Measurements from ENCODE around the gene HS3ST6. TPM values are rescaled to one million over a fixed set of nuclear protein-coding genes. Genes with fewer than 3 reads are reported as not detected.

HS3ST6 gene
- total RNA-seq, 3 donors from 2014 or later, result not detected

- H3K27me3 ChIP-seq, result peaks cover 0 to 66% of the 10 kb centered on the region in 2 donors
- no peaks in the 10 kb centered on the region for H3K4me1 ChIP-seq
- no peak overlapping the region for H3K27ac ChIP-seq
- no peaks in the 10 kb centered on the region for H3K9me3 ChIP-seq
- DNase-seq (ENCODE audit: low spot score in 2 of 2), result no peak
- TF ChIP-seq POLR2A (IDR thresholded peaks at IDR 0.05), result no peak
- TF ChIP-seq, protein P1, sequence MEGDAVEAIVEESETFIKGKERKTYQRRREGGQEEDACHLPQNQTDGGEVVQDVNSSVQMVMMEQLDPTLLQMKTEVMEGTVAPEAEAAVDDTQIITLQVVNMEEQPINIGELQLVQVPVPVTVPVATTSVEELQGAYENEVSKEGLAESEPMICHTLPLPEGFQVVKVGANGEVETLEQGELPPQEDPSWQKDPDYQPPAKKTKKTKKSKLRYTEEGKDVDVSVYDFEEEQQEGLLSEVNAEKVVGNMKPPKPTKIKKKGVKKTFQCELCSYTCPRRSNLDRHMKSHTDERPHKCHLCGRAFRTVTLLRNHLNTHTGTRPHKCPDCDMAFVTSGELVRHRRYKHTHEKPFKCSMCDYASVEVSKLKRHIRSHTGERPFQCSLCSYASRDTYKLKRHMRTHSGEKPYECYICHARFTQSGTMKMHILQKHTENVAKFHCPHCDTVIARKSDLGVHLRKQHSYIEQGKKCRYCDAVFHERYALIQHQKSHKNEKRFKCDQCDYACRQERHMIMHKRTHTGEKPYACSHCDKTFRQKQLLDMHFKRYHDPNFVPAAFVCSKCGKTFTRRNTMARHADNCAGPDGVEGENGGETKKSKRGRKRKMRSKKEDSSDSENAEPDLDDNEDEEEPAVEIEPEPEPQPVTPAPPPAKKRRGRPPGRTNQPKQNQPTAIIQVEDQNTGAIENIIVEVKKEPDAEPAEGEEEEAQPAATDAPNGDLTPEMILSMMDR (IDR thresholded peaks at IDR 0.05), result no peak
- TF ChIP-seq POLR2AphosphoS5 (IDR thresholded peaks at IDR 0.05), result no peak
- no peaks in the 10 kb centered on the region for H3K36me3 ChIP-seq
- H3K4me3 ChIP-seq, result no peak overlapping the region
- intact Hi-C loops (cut with DNase I; ENCODE audit: low total_unique reads), result no loop called here
Measured at GRCh38 chr16:1916640-1916990, 1.6 kb downstream of the HS3ST6 start.

- H3K27ac ChIP-seq, result no peak overlapping the region
- H3K4me1 ChIP-seq, result no peaks in the 10 kb centered on the region
- H3K9me3 ChIP-seq, result no peaks in the 10 kb centered on the region
- intact Hi-C loops (cut with DNase I; ENCODE audit: low total_unique reads), result no loop called here
- H3K27me3 ChIP-seq, result peaks cover 0 to 60% of the 10 kb centered on the region in 2 donors
- H3K4me3 ChIP-seq, result no peak overlapping the region
- no peak for TF ChIP-seq POLR2AphosphoS5 (IDR thresholded peaks at IDR 0.05)
- TF ChIP-seq, protein P1 (IDR thresholded peaks at IDR 0.05), result no peak
- no peaks in the 10 kb centered on the region for H3K36me3 ChIP-seq
- DNase-seq (ENCODE audit: low spot score in 2 of 2), result no peak
Measured at GRCh38 chr16:1915732-1916639, 2.2 kb downstream of the HS3ST6 start.

DNA sequence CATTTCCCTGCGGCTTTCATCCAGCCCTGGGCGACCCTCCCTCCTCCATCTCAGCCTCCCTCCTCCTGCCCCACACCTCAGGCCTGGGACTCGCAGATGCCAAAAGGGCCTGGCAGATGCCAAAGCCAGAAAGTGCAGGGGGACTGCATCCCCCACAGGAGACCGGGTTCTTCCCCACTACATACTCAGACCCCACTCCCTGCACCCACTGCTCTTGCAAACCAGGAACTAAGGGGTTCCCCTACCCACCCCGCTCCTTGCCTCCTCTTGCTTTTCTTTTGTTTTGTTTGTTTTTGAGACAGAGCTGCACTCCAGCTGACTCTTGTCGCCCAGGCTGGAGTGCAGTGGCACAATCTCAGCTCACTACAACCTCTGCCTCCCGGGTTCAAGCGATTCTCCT lies 3.2 kb downstream of the HS3ST6 start:
- H3K9me3 ChIP-seq, result no peaks in the 10 kb centered on the region
- H3K4me3 ChIP-seq, result no peak overlapping the region
- H3K4me1 ChIP-seq, result no peaks in the 10 kb centered on the region
- no peaks in the 10 kb centered on the region for H3K36me3 ChIP-seq
- no peak overlapping the region for H3K27ac ChIP-seq
- TF ChIP-seq POLR2AphosphoS5 (IDR thresholded peaks at IDR 0.05) (no peak), POLR2A (IDR thresholded peaks at IDR 0.05) (no peak)
- TF ChIP-seq, protein P1 (IDR thresholded peaks at IDR 0.05), result no peak
- DNase-seq (ENCODE audit: low spot score in 2 of 2), result no peak
- intact Hi-C loops (cut with DNase I; ENCODE audit: low total_unique reads), result no loop called here
- H3K27me3 ChIP-seq, result peaks cover 0 to 52% of the 10 kb centered on the region in 2 donors

DNA sequence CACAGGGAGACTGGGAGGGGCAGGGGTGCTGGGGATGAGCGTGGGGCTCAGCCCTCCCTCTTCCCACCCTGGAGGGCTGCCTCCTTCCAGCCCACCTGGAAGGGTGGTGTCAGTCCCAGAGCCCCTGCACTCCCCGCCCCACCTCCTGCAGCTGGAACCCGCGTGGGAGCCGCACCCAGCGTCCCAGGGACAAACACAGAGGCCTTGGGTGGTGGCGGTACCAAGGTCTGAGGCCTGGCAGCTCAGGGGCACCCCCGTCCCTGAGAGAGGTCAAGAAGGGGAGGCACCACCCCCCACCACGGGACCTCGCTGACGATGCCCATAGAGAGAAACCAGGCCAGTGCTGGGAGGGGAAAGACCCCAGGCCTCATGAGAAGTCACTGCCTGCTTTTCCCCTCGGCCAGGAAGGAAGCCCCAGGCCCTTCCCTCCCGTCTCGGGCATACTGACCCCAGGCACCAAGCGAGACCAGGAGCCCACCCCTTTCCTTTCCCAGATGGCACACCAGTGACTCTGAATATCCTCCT lies 4.1 kb downstream of the HS3ST6 start:
- intact Hi-C loops (cut with DNase I; ENCODE audit: low total_unique reads), result no loop called here
- Histone ChIP-seq H3K27me3 (peaks cover 0 to 45% of the 10 kb centered on the region in 2 donors), H3K4me1 (no peaks in the 10 kb centered on the region), H3K36me3 (no peaks in the 10 kb centered on the region), H3K4me3 (no peak overlapping the region), H3K27ac (no peak overlapping the region), H3K9me3 (no peaks in the 10 kb centered on the region)
- TF ChIP-seq POLR2AphosphoS5 (IDR thresholded peaks at IDR 0.05) (no peak), POLR2A (IDR thresholded peaks at IDR 0.05) (no peak)
- TF ChIP-seq, protein P1 (IDR thresholded peaks at IDR 0.05), result no peak
- DNase-seq (ENCODE audit: low spot score in 2 of 2), result no peak

Data from breast epithelium (tissue), 4 donors.